HG02610 (cell line): ENCODE results near the gene FAXDC2.
A peak's percentile ranks its signal among the peaks of the same experiment; 100 is the strongest.
"Not testable (repeated sequence)": the region's sequence is repeated elsewhere in the genome, so short reads cannot be mapped to it uniquely, and the experiment has no call there.

Experiments
- ATAC-seq: cut with Tn5 transposase; IDR thresholded peaks from one replicate; pipeline ENCODE4 v1.9.1; 2021; ENCODE audit warnings: mild to moderate bottlenecking, moderate library complexity; ENCODE audit not compliant: unreplicated experiment

Gene FAXDC2

DNA sequence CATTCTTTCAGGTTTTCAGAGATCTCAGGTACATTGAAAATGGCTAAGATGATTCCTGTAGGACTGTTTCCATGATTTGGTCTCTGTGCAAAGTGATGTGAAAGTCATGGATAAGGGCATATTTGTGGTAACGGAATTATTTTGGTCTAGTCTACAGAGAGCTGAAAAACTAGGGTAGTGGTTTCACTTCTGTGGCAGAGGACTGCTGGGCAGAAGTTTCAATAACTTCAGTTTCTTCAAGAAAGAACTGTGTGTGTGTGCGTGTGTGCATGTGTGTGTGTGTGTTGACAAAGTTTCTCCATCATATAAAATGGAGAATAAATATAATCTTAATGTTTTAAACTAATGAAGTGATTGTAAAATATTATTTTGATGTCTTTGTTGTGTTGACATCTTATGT, 12.4 kb upstream of the FAXDC2 start:
- no peak for ATAC-seq

DNA sequence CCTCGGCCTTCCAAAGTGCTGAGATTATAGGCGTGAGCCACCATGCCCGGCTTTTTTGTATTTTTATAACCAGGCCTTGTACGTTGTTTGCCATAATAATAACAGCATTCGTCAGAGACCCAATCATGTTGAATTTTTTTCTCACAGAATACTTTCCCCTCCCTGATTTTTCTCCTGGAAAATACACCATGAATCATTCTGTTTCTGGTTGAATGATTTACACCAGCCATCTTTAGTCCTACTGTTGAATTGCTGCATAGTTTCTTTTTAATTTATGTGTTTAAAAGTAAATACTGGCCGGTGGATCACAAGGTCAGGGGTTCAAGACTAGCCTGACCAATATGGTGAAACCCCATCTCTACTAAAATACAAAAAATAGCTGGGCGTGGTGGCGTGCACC, 11.5 kb upstream of the FAXDC2 start:
- ATAC-seq: no peak

DNA sequence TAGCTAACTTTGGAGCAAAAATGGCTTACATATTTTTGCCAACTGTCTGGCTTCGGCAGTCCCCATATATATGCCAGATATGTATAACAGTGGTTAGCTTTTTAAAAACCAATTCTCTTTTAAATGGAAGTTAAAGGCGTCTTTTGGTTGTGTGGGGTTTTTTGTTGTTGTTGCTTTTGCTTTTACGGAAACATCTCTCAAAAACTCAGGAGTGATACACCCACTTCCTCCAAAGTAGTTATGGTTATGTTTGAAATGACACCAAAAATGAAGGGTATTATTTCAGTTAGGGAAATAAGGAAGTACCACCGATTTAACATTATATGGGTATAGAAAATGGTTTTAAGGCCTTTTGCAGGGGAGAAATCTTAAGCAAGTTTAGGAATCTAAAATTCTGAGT, 10.4 kb upstream of the FAXDC2 start:
- ATAC-seq: no peak

DNA sequence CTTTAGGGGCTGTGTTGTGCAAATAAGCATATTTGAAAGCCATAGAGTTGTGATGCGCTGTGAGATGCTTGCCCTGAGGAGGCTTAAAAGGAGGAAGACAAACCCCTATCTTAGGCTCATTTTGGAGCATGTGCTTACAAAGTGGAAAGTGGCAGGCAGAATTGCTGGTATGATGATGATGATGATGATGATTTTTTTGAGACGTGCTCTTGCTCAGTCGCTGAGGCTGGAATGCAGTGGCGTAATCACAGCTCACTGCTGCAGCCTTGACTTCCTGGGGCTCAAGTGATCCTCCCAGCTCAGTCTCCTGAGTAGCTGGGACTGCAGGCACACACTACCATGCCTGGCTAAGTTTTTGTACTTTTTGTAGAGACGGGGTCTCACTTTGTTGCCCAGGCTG, 9.7 kb upstream of the FAXDC2 start:
- no peak for ATAC-seq

DNA sequence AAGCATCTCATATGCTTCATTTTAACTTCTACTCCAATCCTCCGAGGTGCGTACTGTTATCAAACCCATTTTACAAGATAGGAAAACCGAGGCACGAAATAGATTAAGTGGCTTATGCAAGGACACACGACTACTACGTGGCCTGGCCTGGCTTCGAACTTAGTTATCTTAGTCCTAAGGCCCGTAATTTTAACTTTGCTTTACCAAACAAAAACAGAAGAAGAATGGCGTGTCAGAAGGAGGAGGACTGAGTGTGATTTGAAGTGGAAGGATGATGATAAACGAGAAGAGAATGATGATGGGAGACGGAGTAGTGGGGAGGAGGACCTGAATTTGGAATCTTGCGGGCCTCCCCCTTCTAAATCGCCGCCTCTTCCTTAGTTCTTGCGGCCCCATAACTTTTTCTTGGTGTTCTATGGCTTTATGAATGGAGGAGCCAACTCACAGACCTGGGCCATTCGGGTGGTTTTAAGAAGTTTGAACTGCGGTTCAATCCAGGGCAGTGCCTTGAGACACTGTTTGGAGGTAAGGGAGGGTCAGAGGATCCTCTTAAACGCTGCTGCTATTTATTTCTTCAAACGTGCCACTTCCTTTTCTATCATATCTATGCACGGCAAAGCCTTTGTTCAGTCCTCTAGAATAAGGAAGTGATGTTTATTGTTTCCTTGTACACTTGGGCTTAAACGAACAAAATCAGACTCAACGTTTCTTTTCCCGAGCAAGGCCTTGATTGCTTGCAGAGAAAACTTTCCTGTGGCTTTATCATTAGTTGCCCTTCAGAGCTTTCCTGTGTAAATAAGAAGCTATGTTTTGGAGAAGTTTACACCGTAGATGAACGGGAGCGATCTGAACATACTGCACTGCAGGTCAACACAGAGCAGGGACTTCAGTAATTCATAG, 8.8 kb upstream of the FAXDC2 start:
- no peak for ATAC-seq

DNA sequence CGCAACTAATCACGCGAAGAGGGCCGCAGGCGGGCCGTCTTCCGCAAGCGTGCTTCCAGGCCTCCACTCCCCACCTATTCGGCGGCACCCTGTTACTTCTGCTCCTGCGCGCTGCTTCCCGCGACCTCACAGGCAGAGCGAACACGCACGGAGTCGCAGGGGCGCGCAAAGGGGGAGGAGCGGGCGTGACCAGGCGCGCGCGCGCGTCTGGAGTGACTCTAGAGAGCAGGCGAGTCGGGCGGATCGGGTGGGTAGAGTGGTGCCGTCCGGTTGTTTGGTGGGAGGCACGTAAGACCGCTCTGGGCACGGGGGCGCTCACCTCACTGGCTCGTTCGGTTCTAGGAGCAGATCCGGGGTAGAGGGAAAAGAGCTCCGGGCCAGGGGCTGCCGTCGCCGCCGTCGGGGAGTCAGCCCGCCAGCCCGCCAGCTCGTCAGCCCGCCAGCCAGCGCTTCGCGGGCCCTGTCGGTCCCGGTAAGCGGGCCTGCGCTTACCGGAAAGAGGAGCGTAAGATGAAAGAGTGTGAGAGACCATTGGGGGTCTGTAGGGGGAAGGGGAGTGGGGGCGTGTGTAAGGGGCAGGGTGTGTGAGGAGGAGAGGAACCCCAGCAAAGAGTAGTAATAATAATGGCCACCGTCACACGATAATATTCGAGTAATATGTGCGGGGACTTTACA, 8.0 kb upstream of the FAXDC2 start, which contains the start of gene CNOT8:
Gene CNOT8, plus strand, starts transcription at position 331 of the 675 bp plus-strand sequence. CDS start 4,652 bp downstream, outside the sequence.
- peak; percentile 83 for ATAC-seq

DNA sequence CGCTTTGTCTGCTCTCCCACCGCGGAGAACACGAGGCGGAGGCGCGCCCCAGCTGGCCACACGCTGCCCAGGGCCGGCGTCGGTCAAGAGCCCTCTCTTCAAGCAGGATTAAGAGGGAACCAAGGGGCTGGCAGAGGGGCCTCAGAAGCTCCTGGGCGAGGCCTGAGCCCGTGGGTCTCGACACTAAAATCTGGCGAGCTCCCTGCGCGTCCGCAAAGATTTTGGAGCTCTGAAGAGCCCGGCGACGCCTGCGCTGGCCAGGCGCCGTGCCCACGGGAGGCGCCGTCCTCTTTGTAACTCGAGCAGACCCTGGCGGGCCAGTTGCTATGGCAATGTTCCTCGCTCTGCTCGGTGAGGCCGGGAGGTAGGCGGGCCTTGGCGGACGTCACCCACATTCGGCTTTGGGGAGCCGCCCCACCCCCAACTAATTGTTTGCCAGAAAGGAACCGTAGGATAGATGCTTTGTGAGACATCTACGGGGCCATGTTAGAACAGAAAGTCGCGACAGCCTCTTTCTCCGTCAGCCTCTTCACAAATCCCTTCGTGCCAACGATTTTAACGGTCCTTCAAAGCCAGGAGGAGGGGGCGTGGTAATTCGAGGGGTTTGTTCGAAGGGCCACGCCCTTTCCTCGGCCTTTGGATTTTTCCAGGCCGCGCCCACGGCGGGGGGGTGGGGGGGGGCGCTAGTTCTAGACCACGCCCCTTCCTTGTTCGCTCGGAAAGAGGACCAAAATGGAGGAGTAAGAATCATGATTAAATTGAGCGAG, 7.3 kb upstream of the FAXDC2 start:
- peak; percentile 58 for ATAC-seq

DNA sequence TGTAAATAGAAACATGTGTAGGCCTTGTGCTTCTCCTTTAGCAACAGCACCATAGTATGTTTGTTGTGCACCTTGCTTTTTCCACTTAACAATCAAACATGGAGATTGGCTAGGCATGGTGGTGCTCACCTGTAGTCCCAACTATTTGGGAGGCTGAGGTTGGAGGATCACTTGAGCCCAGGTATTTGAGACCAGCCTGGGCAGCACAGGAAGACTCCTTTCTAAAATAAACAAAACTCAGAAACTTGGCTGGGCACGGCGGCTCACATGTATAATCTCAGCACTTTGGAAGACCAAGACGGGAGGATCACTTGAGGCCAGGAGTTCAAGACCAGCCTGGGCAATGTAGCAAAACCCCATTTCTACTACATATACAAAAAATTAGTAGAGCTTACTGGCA, 948 bp upstream of the FAXDC2 start:
- no peak for ATAC-seq

DNA sequence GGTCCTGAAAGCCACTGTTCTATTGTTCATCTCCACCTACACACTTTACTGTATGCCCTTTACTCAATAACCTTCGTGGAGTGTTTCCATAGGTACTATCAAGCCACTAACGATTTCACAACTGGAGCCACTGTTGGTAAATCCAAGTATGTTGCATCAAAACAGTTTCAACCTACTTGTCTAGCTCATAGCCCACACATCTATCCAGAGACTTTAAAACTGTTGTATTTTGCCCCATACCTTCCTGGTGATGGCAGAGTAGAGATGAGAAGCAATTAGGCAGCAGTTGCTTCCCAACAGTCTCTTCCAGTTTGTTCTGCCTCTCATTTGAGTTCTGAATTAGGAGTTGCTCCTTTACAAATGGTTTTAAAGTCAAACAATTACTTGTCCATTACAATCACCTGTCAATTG, 607 bp downstream of the FAXDC2 start:
- ATAC-seq: no peak

DNA sequence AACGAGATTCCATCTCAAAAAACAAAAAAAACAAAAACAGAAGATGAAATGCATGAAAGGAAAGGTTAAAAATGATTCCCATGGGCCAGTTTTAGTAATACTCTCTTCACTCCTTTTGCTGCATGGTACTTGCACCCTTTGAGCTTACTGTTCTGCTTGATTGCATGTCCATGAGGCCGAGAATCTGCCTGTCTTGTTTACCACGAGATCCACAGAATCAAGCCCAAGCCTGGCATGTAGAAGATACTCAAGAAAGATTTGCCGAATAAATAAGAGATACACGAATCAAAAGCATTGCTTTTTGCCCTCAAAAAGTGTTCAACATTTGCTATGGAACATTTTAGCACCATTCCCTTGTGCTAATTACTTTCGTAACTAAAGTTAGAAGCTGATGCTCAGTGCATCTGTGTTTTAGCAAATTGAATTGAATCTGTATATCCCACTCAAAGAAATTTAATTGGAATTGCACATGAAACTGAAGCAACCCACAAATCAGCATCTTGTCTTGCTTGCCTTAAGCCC, 1.1 kb downstream of the FAXDC2 start:
- ATAC-seq: no peak

DNA sequence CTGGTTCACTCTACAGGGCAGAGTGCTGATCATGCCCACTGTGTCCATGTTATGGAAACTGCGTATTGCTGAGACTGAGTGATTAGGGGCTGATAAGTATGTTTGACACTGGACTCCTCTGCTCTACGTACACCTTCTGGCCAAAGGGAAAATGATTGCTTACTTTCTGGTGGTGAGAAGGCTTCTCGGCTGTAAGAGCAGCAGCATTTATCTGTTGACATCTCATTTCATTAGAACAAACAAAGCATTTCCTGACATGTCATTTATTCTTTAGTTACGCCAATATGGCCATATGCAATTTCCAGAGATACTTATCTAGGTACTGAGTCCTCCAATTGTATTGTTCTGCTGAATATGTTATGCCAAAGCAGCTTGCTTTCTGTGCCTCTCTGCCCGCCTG, 5.6 kb downstream of the FAXDC2 start:
- no peak for ATAC-seq

DNA sequence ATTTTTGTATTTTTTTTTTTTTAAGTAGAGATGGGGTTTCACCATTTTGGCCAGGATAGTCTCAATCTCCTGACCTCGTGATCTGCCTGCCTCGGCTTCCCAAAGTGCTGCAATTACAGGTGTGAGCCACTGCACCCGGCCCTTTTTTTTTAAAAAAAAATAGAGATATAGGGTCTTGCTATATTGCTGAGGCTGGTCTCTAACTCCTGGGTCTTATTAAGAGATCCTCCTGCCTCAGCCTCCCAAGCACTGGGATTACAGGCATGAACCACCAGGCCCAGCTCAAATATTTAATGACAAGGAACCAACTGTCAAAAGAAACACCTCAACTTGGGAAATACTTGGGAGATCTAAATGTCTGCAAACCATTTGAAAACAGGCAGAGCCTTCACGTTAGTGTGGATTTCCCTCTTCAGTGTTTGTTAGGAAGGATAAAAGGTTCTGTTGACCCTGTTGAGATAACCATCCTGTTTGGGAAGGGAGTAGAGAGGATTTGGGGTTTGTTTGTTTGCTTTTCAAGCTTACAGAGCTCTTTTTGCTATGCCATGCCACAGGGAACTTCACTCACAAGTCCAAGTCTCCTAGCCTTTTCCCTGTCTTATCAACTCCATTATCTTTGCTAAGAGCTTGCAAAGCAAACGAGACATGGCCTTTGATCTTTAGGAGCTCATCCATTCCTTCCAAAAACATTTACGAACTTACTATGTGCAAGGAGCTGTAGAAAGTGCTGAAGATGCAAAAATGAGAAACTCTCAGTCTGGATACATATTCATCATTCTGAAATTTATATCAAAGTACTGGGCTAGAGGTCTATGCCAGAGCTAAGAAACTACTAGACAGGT, 7.5 kb downstream of the FAXDC2 start:
- no peak for ATAC-seq

DNA sequence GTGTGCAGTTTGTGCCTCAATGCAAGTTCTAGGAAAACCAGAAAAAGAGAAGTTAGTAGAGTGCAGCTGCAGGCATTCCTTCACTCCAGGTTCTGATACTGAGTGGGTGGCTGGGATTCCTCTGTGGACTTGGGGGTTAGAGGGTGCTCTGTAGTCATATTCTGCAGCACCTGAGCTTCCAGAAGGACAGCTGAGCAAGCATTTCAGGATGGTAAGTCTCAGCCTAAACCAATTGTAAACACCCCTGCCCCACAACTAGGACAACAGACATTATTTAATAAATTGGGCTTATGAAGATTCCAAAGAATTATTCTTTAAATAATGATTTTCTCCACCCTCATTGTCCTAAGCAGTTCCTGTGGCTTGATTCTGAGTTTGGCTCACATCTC, 9.1 kb downstream of the FAXDC2 start:
- ATAC-seq: no peak

DNA sequence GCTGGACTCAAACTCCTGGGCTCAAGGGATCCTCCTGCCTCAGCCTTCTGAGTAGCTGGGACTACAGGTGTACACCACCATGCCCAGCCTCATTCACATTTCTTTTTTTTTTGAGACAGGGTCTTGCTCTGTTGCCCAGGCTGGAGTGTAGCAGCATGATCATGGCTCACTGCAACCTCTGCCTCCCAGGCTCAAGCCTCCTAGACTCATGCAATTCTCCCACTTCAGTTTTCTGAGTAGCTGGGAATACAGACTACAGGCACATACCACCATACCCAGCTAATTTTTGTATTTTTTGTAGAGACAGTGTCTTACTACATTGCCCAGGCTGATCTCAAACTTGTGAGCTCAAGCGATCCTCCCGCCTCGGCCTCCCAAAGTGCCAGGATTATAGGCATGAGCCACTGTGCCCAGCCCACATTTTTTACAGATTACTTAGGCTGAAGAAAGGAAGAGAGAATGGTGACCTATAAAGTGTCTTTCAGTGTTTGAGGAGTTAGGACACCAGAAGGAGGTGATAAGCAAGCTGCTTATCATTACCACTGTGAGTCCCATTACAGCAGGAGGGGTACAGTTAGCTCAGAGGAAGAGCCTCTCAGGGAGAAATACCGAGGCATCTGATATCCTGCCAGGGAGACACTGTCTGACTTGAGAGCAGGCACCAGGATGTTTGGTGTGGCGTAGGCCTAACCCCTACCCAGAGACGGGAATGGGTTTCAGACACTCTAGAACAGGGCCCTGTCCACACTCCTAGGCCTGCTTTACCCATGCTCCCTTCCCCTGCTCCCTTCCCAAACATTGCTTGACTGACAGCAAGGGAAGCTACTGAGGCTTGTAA, 9.7 kb downstream of the FAXDC2 start:
- ATAC-seq: no peak

DNA sequence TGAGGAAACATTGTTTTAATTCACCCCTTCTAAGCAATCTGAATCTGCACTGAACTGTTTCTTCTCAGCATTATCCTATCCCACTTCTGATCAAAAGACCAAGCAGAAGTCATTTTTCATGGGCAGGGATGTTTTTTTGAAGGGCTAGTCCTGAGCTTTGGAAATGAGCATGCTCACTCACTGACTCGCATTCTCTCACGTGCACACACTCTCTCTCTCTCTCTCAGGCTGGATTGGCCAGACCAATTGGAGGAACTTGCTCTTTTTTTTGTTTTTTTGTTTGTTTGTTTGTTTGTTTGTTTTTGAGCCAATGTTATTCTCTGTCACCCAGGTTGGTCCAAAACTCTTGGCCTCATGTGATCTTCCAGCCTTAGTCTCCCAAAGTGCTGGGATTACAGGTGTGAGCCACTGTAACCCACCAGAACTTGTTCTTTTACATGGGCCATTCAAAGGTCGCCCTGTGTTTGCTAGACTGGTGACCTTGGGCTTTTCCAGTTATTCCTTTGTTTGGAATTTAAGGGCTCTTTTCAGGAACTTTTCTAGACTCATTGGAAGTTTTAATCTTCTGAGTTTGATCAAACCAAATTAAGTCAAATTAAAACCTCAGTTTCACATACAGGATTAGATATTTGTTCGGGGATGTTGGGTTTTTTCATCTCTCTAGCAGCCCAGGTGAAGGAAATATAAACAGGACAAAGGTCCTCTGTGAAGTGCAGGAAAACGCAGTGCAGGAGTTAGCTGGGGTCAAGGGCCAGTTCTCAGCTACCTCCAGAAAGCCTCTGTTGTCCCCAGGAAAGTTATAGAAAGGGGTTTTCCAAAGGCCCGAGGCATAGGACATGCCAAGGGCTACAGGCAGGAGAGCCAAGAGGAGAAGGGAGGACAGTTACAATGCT, 13.1 kb downstream of the FAXDC2 start:
- ATAC-seq: no peak

DNA sequence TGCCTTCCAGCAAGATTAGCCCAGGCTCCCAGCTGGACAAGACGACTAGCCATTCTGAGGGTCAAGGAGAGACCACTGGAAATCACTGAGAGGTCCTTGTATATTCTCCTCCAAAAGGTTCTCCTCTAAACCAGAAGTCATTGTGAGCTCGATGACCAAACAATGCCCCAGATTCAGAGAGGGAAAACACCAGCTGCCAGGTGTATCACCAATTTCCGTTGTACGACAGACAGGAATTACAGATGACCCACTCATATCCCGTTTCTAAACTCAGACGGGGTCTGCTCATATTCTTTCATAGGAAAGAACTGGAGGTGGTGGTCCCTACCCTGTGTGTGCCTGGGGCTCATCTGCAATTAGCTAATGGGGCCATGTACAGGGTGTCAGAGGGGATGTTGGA, 14.2 kb downstream of the FAXDC2 start:
- no peak for ATAC-seq

DNA sequence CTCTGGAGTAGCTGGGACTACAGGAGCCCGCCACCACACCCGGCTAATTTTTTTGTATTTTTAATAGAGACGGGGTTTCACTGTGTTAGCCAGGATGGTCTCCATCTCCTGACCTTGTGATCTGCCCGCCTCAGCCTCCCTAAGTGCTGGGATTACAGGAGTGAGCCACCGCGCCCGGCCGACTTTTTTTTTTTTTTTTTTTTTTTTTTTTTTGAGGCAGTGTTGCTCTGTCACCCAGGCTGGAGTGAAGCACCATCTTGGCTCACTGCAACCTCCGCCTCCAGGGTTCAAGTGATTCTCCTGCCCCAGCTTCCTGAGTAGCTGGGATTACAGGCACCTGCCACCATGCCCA, 14.7 kb downstream of the FAXDC2 start:
- ATAC-seq: not testable (repeated sequence)

DNA sequence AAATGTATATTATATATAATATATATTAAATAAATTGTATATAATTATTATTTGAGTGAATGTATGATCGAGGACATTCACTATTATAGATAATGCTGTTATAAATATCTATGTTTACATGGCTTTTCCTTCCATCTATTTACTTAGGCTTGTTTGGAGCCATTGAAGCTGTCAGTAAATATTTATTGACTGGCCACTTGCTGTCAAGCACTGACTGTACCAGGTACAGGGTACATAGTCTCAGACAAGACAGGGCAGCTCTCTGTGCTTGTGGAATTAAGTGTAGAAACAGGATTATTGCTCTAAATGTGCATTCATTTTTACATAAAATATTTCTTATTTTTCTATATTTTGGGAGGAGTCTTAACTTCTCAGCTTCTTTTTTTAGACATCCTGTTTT, 16.4 kb downstream of the FAXDC2 start:
- ATAC-seq: no peak

DNA sequence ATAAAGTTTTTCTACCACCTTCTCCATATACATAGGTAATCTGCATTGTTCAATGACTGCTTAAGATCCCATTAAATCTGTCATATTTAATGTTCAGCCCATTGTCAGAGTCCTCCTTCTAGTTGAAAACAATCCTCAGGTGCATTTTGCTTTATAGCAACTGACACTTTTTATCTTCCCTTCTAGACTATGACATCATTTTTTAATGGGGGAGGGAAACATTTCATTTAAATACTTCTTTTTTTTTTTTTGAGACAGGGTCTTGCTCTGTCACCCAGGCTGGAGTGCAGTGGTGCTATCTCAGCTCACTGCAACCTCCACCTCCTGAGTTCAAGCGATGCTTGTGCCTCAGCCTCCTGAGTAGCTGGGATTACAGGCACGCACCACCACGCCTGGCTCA, 17.6 kb downstream of the FAXDC2 start:
- ATAC-seq: not testable (repeated sequence)
